ENCODE data around the gene TRABD.

TRABD gene

DNA sequence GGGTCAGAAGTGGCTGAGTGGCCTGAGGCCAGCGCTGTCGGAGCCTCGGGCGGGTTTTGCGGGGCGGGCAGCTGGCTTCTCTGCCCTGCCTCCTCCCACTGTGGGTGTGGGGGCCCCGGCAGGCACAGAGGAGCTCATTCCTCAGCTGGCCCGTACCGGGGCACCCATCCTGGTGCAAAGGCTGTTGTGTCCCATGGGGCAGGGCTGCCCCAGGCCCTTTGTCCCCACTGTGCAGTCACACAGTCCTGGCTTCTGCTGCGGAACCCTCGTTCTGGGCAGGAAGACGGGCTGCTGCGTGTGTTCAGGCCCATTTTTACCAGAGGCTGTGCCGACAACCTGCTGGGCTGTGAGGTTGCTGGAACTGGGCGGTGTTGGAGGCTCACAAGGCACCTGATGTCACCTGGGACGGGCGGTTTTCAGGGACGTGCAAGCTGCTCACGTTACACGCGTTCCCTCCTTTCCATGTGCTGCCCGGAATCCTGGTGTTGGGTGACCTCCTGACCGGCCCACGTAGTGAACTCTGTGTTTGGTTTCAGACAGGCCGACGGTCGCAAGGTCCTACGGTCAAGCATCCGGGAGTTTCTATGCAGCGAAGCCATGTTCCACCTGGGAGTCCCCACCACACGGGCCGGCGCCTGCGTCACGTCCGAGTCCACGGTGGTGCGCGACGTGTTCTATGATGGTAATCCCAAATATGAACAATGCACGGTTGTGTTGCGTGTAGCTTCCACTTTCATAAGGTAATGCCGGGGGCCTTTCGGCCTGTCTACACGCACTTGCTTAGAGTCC is 20.3 kb downstream of the TRABD start:
- no peak for DNase-seq (ENCODE audit: low read depth)
- TF ChIP-seq CTCF (conservative IDR thresholded peaks at IDR 0.05; ENCODE audit: low read depth, low read length) = no peak
- H3K4me3 ChIP-seq (ENCODE audit: low read length) = no peak overlapping the region

DNA sequence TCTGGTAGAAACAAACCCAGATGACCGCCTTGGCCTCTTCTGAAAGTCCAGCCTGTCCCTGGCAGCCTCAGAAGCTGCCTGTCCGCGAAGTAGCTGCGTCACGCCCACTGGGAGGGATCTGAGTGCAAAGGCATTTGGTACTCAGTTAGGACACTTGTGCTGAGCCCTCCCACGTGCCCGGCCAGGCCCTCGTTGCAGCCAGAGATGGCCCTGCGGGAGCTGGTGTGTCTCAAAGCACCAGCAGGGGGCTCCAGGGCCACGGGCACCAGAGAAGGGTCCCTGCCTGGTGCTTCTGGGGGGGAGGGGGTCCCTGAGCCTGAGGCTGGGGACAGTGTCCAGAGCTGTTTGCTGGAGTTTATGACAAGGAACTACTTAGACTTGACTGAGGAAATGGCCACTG is 20.9 kb downstream of the TRABD start:
- TF ChIP-seq CTCF (conservative IDR thresholded peaks at IDR 0.05; ENCODE audit: low read depth, low read length) = peak; percentile 65
- DNase-seq (ENCODE audit: low read depth) = no peak
- no peak overlapping the region for H3K4me3 ChIP-seq (ENCODE audit: low read length)

DNA sequence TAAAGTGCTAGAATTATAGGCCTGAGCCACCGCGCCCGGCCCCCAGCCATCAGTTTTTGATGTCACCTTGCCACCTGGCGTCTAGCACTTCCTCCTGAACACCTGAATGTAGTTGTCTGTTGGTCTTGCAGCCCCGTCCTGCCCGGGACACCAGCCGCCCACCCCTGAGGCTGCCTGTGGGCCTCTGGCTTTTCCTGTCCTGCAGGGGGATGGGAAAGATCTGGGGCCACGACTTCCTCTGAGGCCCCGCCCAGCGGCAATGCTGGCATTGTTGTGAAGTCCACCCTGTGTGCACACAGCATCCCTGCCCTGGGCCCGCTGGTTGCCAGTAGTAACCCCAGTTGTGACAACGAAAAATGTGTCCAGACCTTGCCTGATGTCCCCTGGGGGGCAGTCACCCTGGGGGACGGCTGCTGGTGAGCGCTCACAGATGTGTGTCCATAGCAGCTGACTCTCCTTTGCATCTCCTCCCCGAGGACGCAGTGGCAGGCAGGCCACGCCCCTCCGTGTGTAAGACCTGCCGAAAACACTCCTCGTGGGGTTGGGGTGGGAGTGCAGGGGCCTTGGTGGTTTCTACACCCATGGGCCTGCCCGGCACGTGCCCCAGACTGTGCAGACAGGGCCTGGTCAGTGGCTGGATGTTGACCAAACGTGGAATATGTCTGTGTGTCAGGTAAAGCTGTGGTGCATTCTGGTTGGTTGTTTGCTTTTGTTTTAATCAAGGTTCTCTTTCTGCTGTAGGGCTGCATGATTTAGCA is 21.8 kb downstream of the TRABD start:
- no peak for DNase-seq (ENCODE audit: low read depth)
- no peak for TF ChIP-seq CTCF (conservative IDR thresholded peaks at IDR 0.05; ENCODE audit: low read depth, low read length)
- no peak overlapping the region for H3K4me3 ChIP-seq (ENCODE audit: low read length)

- DNase-seq (ENCODE audit: low read depth) = no peak
- H3K4me3 ChIP-seq (ENCODE audit: low read length) = no peak overlapping the region
- TF ChIP-seq CTCF (conservative IDR thresholded peaks at IDR 0.05; ENCODE audit: low read depth, low read length) = no peak
Observed at GRCh38 chr22:50208430-50208938, 22.8 kb downstream of the TRABD start.

DNA sequence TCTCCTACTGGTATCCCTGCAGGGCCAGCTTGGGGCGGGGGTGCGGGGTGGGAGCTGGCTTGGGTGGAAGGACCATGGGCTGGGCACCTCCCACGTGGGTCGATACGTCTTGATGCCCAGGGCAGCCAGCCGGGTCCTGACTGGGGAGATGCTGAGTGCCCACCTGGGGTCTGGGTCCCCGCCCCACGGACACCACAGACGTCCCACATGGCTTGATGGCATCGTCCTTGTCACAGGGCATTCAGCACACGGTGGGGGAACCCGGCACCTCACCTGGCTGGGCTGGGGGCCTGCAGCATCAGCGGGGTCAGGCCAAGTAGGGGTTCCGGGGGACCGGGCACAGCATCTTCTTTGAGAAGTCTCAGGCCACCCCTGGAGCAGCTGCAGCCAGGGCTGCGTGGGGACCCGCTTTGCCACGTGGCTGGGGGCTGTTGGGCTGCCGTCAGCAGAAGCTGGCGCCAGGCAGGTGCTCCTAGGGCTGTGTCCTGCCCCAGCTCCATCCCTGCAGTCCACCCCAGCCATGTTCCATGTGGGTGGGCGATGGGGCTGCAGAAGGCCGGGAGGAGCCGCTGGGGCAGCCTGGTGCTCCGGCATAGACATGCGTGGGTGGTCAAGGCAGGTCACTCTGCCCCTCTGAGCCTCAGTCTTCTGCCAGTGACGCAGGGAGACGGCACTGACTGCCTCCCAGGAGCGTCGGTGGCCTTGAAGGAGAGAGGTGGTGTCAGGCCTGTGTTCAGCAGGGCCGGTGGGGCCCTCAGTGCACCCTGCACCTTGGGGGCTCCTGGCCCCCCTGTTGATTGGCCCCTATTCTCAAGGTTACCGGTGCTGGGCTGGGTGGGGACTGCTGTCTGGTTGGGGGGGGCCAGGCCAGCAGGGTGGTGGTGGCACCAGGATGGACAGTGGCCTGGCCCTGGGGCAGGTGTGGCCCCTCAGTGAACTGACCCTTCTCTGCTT is 23.5 kb downstream of the TRABD start:
- no peak overlapping the region for H3K4me3 ChIP-seq (ENCODE audit: low read length)
- TF ChIP-seq CTCF (conservative IDR thresholded peaks at IDR 0.05; ENCODE audit: low read depth, low read length) = no peak
- DNase-seq (ENCODE audit: low read depth) = no peak

DNA sequence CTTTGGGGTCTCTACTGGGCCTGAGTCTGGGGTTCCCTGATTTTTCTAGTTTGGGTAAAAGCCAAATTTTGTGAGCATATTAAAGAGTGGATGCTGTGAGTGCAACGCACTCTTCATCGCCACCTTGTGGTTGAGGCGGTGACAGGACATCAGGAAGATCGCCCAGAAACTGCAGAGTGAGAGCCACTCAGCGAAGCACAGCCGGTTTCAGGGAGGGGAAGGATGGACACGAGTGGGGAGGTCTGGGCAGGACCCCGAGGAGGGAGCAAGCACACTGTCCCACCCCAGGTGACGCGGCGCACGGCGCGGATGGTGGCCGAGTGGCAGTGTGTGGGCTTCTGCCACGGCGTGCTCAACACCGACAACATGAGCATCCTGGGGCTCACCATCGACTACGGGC is 24.2 kb downstream of the TRABD start:
- H3K4me3 ChIP-seq (ENCODE audit: low read length) = no peak overlapping the region
- DNase-seq (ENCODE audit: low read depth) = no peak
- TF ChIP-seq CTCF (conservative IDR thresholded peaks at IDR 0.05; ENCODE audit: low read depth, low read length) = peak; percentile 95
